ENCODE results near the gene ZBTB38. TPM values are rescaled to one million over a fixed set of nuclear protein-coding genes. Genes with fewer than 3 reads are reported as not detected.

The ZBTB38 gene
- polyA plus RNA-seq, 4 donors: 11.9 to 186 (median 21.8) TPM

DNA sequence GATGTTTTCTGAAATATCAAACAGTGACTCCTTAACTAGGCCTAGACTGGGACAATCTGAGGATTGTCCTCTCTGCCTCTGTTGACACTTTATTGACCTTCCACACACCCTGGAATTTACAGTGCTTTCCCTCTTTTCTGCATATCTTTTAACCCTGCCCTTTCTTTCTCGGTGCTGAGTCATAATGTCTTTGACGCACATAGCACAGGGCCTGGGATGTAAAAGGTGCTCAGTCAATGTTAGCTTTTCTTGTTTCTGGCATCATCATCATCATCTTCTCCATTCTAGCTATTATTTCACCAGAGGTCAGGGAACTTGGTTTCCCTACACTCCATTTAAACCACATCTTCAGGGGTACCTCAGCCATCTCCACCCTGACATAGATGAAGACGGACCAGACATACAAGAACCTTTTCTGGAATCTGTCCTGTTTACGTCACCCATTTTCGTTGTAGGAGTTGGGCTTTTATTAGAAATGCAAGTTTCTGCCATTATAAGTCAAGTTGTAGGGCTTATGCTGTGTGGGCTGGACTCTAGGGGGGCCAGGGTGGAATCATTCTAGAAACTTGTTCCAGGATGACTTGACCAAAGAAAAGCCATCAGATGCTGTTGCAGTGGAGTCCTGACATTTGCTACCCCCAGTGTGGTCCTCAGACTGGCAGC, 46.6 kb downstream of the ZBTB38 start:
- WGBS, 3 donors: 84 to 88% (median 87%) methylated on average over 5 of the region's 5 CpGs

DNA sequence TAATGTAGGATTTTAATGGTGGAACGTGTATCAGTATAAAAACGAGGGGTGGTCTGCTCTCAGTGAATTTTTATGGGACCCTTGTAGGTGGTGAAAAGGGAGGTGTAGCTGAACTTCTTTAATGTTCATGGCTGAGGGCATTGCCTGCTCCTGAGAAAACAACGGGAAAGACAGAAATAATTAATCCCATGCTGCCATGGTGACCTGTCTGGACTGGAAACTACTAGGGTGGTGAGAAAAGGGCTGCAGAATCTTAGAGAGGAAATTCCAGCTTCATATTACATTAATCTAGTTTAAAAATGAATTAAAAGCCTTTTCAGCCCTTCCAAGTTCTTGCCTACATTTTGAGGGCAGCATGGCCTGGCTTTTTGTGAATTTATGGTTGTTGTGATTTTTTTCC, 47.6 kb downstream of the ZBTB38 start:
- H3K36me3 ChIP-seq (ENCODE audit: control insufficient read depth in 3 of 3, insufficient read depth in 2 of 3, low read depth in 1 of 3, low read length in 3 of 3): peaks cover 0 to 53% (median 15%) of the 10 kb centered on the region in 3 donors
- H3K9me3 ChIP-seq (ENCODE audit: control insufficient read depth in 2 of 2, insufficient read depth in 1 of 2, low read depth in 1 of 2, low read length in 1 of 2): no peaks in the 10 kb centered on the region
- peaks cover 3 to 21% (median 15%) of the 10 kb centered on the region in 3 donors for H3K4me1 ChIP-seq (ENCODE audit: control insufficient read depth in 3 of 3, insufficient read depth in 2 of 3, low read depth in 1 of 3, low read length in 2 of 3)
- peak overlapping the region in 1 of 3 donors; percentile 45 for H3K27ac ChIP-seq (ENCODE audit: low read depth in 1 of 3, low read length in 2 of 3)
- no peak for FAIRE-seq
- DNase-seq: no peak
- no peaks in the 10 kb centered on the region for H3K27me3 ChIP-seq (ENCODE audit: control insufficient read depth in 3 of 3, insufficient read depth in 3 of 3, low read length in 3 of 3)
- no peak overlapping the region for H3K4me3 ChIP-seq (ENCODE audit: low read depth in 1 of 3, low read length in 3 of 3)
- 76 to 84% (median 83%) methylated on average over 3 of the region's 3 CpGs for WGBS, 3 donors

More for the DNA sequence above, 46.6 kb downstream of the ZBTB38 start:
- Histone ChIP-seq H3K27ac (ENCODE audit: low read depth in 1 of 3, low read length in 2 of 3) (peak overlapping the region in 2 of 3 donors; percentile 14 to 67), H3K36me3 (ENCODE audit: control insufficient read depth in 3 of 3, insufficient read depth in 2 of 3, low read depth in 1 of 3, low read length in 3 of 3) (peaks cover 0 to 56% (median 15%) of the 10 kb centered on the region in 3 donors), H3K27me3 (ENCODE audit: control insufficient read depth in 3 of 3, insufficient read depth in 3 of 3, low read length in 3 of 3) (no peaks in the 10 kb centered on the region), H3K9me3 (ENCODE audit: control insufficient read depth in 2 of 2, insufficient read depth in 1 of 2, low read depth in 1 of 2, low read length in 1 of 2) (no peaks in the 10 kb centered on the region), H3K4me1 (ENCODE audit: control insufficient read depth in 3 of 3, insufficient read depth in 2 of 3, low read depth in 1 of 3, low read length in 2 of 3) (peaks cover 6 to 24% (median 20%) of the 10 kb centered on the region in 3 donors), H3K4me3 (ENCODE audit: low read depth in 1 of 3, low read length in 3 of 3) (no peak overlapping the region)
- FAIRE-seq: no peak
- no peak for DNase-seq

Other genes with a start within 250 kb of the ZBTB38 start
- 10 to 100 TPM in 1 of 4 donors, 1 to 10 TPM in 3; 2.2 to 20.5 (median 5.0) TPM for gene PXYLP1, start 136.7 kb upstream of the ZBTB38 start, polyA plus RNA-seq
- gene RASA2, start 118.5 kb downstream of the ZBTB38 start, polyA plus RNA-seq: 10 to 100 TPM in 1 of 4 donors, 1 to 10 TPM in 3; 3.8 to 17.1 (median 4.4) TPM

Data from small intestine (tissue), 7 donors.